ENCODE results near the gene REX1BD. TPM values are rescaled to one million over a fixed set of nuclear protein-coding genes. Genes with fewer than 3 reads are reported as not detected.

The REX1BD gene
- total and polyA plus RNA-seq, 2 donors (not counting 1 experiment from before 2014, with no cell fraction given) = 90.9 to 164 TPM

DNA sequence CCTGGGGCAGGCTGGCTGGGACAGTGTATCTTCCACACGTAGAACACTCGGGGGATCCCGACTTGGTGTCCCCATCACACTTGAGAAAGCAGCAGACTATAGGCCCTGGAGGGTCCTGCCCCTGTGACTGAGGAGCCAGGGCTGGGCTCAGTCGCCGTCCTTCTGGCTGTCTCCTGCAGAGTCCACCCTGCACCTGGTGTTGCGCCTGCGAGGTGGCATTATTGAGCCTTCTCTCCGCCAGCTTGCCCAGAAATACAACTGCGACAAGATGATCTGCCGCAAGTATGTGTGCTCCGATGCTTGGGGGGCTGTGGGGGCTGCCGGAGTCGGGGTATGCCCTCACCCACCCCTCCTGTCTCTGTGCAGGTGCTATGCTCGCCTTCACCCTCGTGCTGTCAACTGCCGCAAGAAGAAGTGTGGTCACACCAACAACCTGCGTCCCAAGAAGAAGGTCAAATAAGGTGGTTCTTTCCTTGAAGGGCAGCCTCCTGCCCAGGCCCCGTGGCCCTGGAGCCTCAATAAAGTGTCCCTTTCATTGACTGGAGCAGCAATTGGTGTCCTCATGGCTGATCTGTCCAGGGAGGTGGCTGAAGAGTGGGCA lies 13.8 kb upstream of the REX1BD start:
- H3K36me3 ChIP-seq (replicated peaks in 1 of 2; ENCODE audit: control extremely low read depth in 1 of 2, control insufficient read depth in 1 of 2, extremely low read depth in 1 of 2, insufficient read depth in 2 of 2, low read length in 1 of 2) = peaks cover 0 to 42% of the 10 kb centered on the region in 2 experiments
- H3K27me3 ChIP-seq (replicated peaks in 1 of 4; ENCODE audit: control extremely low read depth in 1 of 4, control insufficient read depth in 3 of 4, insufficient read depth in 4 of 4, low read length in 3 of 4) = no peaks in the 10 kb centered on the region
- WGBS (ENCODE audit: insufficient coverage) = 95% methylated on average over 17 of the region's 18 CpGs
- H3K4me3 ChIP-seq (ENCODE audit: control extremely low read depth in 1 of 5, extremely low read depth in 1 of 5, insufficient read depth in 1 of 5, low read depth in 2 of 5, low read length in 4 of 5) = no peak overlapping the region
- ChIA-PET POLR2A (no interaction called here), CTCF (interaction anchor here (0.8 kb wide), 1 partner anchor 790 kb away, joined by 3 read pairs; no protein-coding TSS in a partner anchor)
- no peaks in the 10 kb centered on the region for H3K27me3 Mint-ChIP-seq
- no peaks in the 10 kb centered on the region for H3K9me3 ChIP-seq (ENCODE audit: control extremely low read depth in 1 of 3, control insufficient read depth in 2 of 3, insufficient read depth in 1 of 3, low read length in 2 of 3)
- no peak overlapping the region for H2AFZ ChIP-seq (ENCODE audit: insufficient read depth, low read depth, low read length, poor library complexity, severe bottlenecking)
- no peak for DNase-seq
- intact Hi-C loops (cut with micrococcal nuclease) = loop anchor here (5.0 kb wide), 1 partner anchor 1497 kb away; the partner anchor contains the start of genes HAUS8 and MYO9B
- H3K79me2 ChIP-seq (ENCODE audit: control insufficient read depth, insufficient read depth, low read length) = peaks cover 19% of the 10 kb centered on the region
- H4K20me1 ChIP-seq (ENCODE audit: control insufficient read depth, insufficient read depth, low read length, poor library complexity, severe bottlenecking) = peaks cover 26% of the 10 kb centered on the region
- H3K4me3 Mint-ChIP-seq = no peak overlapping the region
- H3K4me1 ChIP-seq (ENCODE audit: control insufficient read depth in 2 of 2, insufficient read depth in 2 of 2, low read length in 2 of 2) = peaks cover 12 to 25% of the 10 kb centered on the region in 2 donors
- H3K27ac ChIP-seq (ENCODE audit: low read length in 2 of 2) = no peak overlapping the region
- no peak overlapping the region for H3K9ac ChIP-seq (ENCODE audit: low read length)
- H3K9me3 Mint-ChIP-seq (ENCODE audit: insufficient read depth) = no peaks in the 10 kb centered on the region
- H3K4me2 ChIP-seq (replicated peaks; ENCODE audit: low read depth, low read length, poor library complexity, severe bottlenecking) = no peak overlapping the region
- H3K27ac Mint-ChIP-seq = peak overlapping the region; percentile 37
- no peak for ATAC-seq (ENCODE audit: low read depth)
- TF ChIP-seq EZH2 (IDR thresholded peaks at IDR 0.05; ENCODE audit: borderline replicate concordance, insufficient read depth, low read depth, low read length, poor library complexity, severe bottlenecking) (no peak), CTCF (IDR thresholded peaks at IDR 0.05) (no peak)
- peaks cover 16% of the 10 kb centered on the region for H3K4me1 Mint-ChIP-seq

GRCh38 chr19:18576383-18576782 lies 12.2 kb upstream of the REX1BD start:
- H3K27me3 Mint-ChIP-seq = no peaks in the 10 kb centered on the region
- WGBS (ENCODE audit: insufficient coverage) = 93% methylated on average over 7 of the region's 8 CpGs
- Histone ChIP-seq H3K4me2 (replicated peaks; ENCODE audit: low read depth, low read length, poor library complexity, severe bottlenecking) (no peak overlapping the region), H2AFZ (ENCODE audit: insufficient read depth, low read depth, low read length, poor library complexity, severe bottlenecking) (no peak overlapping the region), H4K20me1 (ENCODE audit: control insufficient read depth, insufficient read depth, low read length, poor library complexity, severe bottlenecking) (peaks cover 26% of the 10 kb centered on the region), H3K27me3 (replicated peaks in 1 of 4; ENCODE audit: control extremely low read depth in 1 of 4, control insufficient read depth in 3 of 4, insufficient read depth in 4 of 4, low read length in 3 of 4) (no peaks in the 10 kb centered on the region), H3K4me1 (ENCODE audit: control insufficient read depth in 2 of 2, insufficient read depth in 2 of 2, low read length in 2 of 2) (peaks cover 12 to 18% of the 10 kb centered on the region in 2 donors), H3K36me3 (replicated peaks in 1 of 2; ENCODE audit: control extremely low read depth in 1 of 2, control insufficient read depth in 1 of 2, extremely low read depth in 1 of 2, insufficient read depth in 2 of 2, low read length in 1 of 2) (peaks cover 0 to 42% of the 10 kb centered on the region in 2 experiments), H3K79me2 (ENCODE audit: control insufficient read depth, insufficient read depth, low read length) (peaks cover 19% of the 10 kb centered on the region), H3K27ac (ENCODE audit: low read length in 2 of 2) (no peak overlapping the region), H3K9me3 (ENCODE audit: control extremely low read depth in 1 of 3, control insufficient read depth in 2 of 3, insufficient read depth in 1 of 3, low read length in 2 of 3) (no peaks in the 10 kb centered on the region), H3K4me3 (ENCODE audit: control extremely low read depth in 1 of 5, extremely low read depth in 1 of 5, insufficient read depth in 1 of 5, low read depth in 2 of 5, low read length in 4 of 5) (no peak overlapping the region), H3K9ac (ENCODE audit: low read length) (no peak overlapping the region)
- ChIA-PET CTCF (interaction anchor here (0.6 kb wide), 1 partner anchor 10 kb away, joined by 3 read pairs; no protein-coding TSS in a partner anchor), POLR2A (no interaction called here)
- no peaks in the 10 kb centered on the region for H3K9me3 Mint-ChIP-seq (ENCODE audit: insufficient read depth)
- no peak overlapping the region for H3K4me3 Mint-ChIP-seq
- DNase-seq = no peak
- no peak for ATAC-seq (ENCODE audit: low read depth)
- TF ChIP-seq EZH2 (IDR thresholded peaks at IDR 0.05; ENCODE audit: borderline replicate concordance, insufficient read depth, low read depth, low read length, poor library complexity, severe bottlenecking) (no peak), CTCF (IDR thresholded peaks at IDR 0.05) (no peak)
- H3K4me1 Mint-ChIP-seq = peaks cover 14% of the 10 kb centered on the region
- intact Hi-C loops (cut with micrococcal nuclease) = no loop called here
- no peak overlapping the region for H3K27ac Mint-ChIP-seq

Data from B cell (primary cell).